Urinary bladder (tissue), 4 donors: ENCODE data around the gene CIAO2B. TPM values are rescaled to one million over a fixed set of nuclear protein-coding genes. Genes with fewer than 3 reads are reported as not detected.
"Not testable (repeated sequence)": the region's sequence is repeated elsewhere in the genome, so short reads cannot be mapped to it uniquely, and the experiment has no call there.

Experiments used
- DNase-seq: peaks from one replicate; pipeline ENCODE4 v3.0.0-alpha.2; 2015; ENCODE audit errors: extremely low spot score
- H3K27ac ChIP-seq: one replicate; pipeline ENCODE4 v1.5.1; 2013; ENCODE audit warnings: low read depth, mild to moderate bottlenecking, moderate library complexity
- H3K36me3 ChIP-seq: one replicate; pipeline ENCODE4 v1.6.1; 2013; ENCODE audit warnings: mild to moderate bottlenecking, moderate library complexity; ENCODE audit not compliant: insufficient read depth
- H3K4me1 ChIP-seq: one replicate; pipeline ENCODE4 v1.6.1; 2013; ENCODE audit warnings: mild to moderate bottlenecking, moderate library complexity; ENCODE audit not compliant: insufficient read depth
- H3K4me3 ChIP-seq: one replicate; pipeline ENCODE4 v1.5.1; 2013; ENCODE audit warnings: low read depth, low read length
- whole genome bisulfite sequencing: extraction: QIAGEN DNeasy Blood & Tissue Kit; methylation state at CpG from one replicate; pipeline ENCODE4 v1.1.7; 2013; 5-methylcytosine and 5-hydroxymethylcytosine counted together
- polyA plus RNA-seq: library from polyadenylated mRNA; stranded (reverse); fragments of 200-250 nt; gene quantifications from one replicate; pipeline ENCODE4 v1.2.3, GENCODE V29; 2013
- total RNA-seq: library from RNA; depleted of rRNA; stranded (reverse); fragments of >200 nt; gene quantifications from one replicate; pipeline ENCODE4 v1.2.3, GENCODE V29; 2014
- donor health status: healthy with polysubstance abuse.
- donor health status: healthy.

The CIAO2B gene
- total and polyA plus RNA-seq, 2 donors = 52.0 to 174 TPM

DNA sequence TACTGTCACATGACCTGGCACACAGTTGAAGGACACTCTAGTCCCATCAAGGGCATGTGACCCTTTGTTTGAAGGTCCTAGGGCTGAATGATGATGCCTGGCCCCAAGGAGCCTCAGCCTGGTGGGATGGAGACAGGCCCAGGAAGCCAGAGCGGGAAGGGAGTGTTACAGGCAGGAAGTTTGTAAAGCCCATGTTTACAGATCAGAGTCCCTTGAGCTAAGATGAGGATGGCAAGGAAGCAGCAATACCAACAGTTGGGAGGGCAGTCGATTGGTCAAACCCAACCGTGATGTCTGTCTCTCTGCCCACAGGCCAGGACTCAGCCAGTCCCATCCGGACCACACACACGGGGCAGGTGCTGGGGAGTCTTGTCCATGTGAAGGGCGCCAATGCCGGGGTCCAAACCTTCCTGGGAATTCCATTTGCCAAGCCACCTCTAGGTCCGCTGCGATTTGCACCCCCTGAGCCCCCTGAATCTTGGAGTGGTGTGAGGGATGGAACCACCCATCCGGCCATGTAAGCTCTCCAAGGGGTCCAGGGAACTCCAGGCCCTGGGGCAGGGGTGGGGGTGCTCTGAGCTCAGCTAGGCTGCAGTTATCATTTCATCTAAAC is 3.6 kb upstream of the CIAO2B start:
- no peak overlapping the region for H3K27ac ChIP-seq
- H3K4me3 ChIP-seq = no peak overlapping the region
- WGBS = 90% methylated on average over 10 of the region's 10 CpGs
- no peak for DNase-seq
- no peaks in the 10 kb centered on the region for H3K36me3 ChIP-seq
- H3K4me1 ChIP-seq = no peaks in the 10 kb centered on the region

DNA sequence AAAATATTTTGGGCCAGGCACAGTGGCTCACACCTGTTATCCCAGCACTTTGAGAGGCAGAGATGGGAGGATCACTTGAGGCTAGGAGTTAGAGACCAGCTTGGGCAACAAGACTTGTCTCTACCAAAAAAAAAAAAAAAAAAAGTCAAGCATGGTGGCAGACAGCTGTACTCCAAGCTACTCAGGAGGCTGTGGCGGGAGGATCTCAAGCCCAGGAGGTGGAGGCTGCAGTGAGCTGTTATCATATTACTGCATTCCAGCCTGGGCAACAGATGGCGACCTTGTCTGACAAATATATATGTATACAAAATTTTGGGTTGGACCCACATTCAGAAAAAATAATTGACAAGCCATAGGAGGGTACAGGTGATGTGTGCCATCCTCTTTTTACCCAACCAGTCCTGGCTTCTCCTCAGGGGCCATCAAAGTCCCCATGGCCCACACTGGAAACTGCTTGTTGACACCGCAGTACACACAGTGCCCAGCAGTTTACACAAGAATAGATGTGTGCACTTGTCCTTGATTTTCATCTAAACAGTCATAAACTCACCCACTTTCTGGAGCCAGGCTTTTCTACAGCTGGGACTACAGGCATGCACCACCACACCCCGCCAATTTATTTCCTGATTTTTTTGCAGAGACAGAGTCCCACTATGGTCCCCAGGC is 2.8 kb upstream of the CIAO2B start:
- 93% methylated on average over 4 of the region's 4 CpGs for WGBS
- H3K27ac ChIP-seq = no peak overlapping the region
- H3K4me1 ChIP-seq = no peaks in the 10 kb centered on the region
- no peak for DNase-seq
- no peak overlapping the region for H3K4me3 ChIP-seq
- no peaks in the 10 kb centered on the region for H3K36me3 ChIP-seq

DNA sequence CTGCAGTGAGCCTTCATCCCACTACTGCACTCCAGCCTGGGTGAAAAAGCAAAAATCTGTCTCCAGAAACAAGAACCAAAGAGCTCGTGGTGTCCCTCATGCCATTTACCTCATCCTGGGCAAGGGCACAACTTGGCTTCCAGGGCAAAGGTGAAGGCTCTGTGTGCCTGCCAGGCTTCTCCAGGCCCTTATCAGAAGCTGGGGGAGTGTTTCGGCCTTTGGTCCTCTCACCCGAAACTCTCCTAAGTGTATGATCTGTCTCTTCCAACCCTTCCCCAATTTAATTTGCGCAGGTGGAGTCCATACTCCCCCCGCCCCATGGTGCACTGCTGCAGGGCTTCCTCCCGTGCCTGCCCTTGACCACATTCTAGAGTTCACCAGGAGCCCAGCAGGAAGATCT is 2.3 kb upstream of the CIAO2B start:
- H3K4me3 ChIP-seq = no peak overlapping the region
- H3K4me1 ChIP-seq = no peaks in the 10 kb centered on the region
- no peak for DNase-seq
- no peaks in the 10 kb centered on the region for H3K36me3 ChIP-seq
- 91% methylated on average over 6 of the region's 6 CpGs for WGBS
- no peak overlapping the region for H3K27ac ChIP-seq

DNA sequence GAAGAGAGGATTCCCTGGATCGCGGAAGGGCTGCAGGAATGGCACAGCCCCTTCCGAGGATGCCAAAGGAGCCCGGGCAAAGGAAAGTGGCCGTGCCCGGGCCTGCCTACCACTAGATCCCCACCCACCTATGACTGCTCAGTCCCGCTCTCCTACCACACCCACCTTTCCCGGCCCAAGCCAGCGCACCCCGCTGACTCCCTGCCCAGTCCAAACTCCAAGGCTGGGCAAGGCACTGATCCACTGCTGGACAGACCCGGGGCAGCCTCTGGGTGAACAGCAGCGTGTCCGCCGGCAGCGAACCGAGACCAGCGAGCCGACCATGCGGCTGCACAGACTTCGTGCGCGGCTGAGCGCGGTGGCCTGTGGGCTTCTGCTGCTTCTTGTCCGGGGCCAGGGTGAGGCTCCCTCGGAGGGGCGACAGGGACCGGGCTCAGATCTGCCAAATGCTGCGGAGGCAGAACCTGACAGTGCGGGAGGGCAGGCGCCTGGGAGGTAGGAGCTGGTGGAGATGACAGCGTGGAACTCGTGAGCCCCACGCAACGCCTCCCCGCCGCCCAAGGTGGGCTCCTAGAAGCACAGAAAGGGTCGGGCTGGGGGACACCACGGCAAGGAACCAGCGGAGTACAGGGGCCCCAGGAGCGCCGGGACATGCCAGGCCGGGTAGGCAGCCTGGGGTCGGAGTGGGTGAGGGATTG is 1.3 kb upstream of the CIAO2B start, which contains the start of gene CES2:
Gene CES2, plus strand, starts transcription at position 203 of the 698 bp plus-strand sequence. Its CDS starts 120 bp downstream, at position 323.
- Histone ChIP-seq H3K4me3 (peak within 1 kb of the TSS; percentile 83), H3K36me3 (no peaks in the 10 kb centered on the region), H3K4me1 (no peaks in the 10 kb centered on the region), H3K27ac (peak within 1 kb of the TSS; percentile 92)
- no peak for DNase-seq
- 22% methylated on average over 44 of the region's 44 CpGs for whole genome bisulfite sequencing

DNA sequence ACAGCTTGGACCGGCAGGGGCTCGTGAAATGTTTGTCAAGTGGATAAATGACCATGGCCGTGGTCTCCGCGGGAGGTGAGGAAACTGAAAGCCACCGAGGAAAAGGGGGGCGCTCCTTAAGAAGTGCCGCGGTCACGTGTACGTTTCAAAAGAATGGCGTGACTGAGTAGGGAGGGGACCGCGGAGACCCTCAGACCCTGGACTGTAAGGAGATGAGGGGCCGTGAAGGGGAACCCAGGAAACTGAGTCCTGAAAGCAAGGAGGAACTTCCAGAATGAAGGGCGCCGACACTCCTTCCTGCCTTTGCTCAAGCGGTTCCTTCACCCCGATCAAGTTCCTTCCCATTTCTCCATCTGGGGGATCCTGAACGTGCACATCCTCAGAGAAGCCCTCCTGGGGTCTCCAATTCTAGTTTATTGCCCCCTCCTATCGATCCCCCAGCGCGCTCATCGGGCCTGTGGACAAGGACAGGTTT is 674 bp upstream of the CIAO2B start:
- peak overlapping the region; percentile 83 for H3K4me3 ChIP-seq
- not testable (repeated sequence) for H3K36me3 ChIP-seq, H3K4me1 ChIP-seq, DNase-seq, H3K27ac ChIP-seq
- whole genome bisulfite sequencing = under 1% methylated on average over 20 of the region's 24 CpGs

DNA sequence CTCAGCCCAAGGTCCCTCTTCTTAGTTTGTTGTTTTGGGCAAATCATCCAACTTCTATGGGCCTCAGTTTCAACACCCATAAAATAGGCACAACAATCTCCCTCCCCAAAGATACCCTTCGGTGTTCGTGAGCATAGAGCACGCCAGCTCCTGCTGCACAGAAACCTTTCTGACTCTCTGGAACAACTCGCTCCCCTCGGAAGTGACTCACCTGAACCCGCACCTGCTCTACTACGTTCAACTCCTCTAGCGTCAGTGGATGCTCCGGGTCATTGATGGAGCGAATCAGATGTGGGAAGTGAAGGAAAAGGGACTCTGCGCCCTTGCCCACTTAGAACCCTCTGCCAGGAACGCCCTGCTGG is 445 bp downstream of the CIAO2B start:
- Histone ChIP-seq H3K36me3 (no peaks in the 10 kb centered on the region), H3K27ac (peak overlapping the region; percentile 83), H3K4me3 (peak overlapping the region; percentile 83), H3K4me1 (no peaks in the 10 kb centered on the region)
- DNase-seq = no peak
- 2% methylated on average over 12 of the region's 12 CpGs for WGBS

DNA sequence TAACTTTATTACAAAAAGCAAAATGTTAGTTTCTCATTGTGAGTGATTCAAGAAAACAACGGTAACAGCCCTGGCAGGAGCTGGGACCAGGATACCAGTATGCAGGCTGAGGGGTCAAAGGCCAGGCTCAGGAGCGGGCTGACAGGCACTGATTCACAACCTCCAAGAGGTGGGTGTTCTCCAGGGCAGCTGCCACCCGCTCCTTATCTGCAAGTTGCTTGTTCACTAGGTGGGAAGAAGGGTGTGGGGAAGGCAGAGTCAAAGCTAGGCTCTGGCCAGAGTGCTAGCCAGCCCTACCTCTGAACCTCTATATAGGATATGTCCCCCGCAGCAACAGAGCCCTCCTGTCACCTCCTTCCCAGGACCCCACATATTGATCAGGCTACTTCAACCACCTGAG is 2.1 kb downstream of the CIAO2B start:
- H3K27ac ChIP-seq = no peak overlapping the region
- whole genome bisulfite sequencing = 84% methylated on average over 4 of the region's 4 CpGs
- H3K4me1 ChIP-seq = no peaks in the 10 kb centered on the region
- H3K36me3 ChIP-seq = no peaks in the 10 kb centered on the region
- DNase-seq = no peak
- no peak overlapping the region for H3K4me3 ChIP-seq

DNA sequence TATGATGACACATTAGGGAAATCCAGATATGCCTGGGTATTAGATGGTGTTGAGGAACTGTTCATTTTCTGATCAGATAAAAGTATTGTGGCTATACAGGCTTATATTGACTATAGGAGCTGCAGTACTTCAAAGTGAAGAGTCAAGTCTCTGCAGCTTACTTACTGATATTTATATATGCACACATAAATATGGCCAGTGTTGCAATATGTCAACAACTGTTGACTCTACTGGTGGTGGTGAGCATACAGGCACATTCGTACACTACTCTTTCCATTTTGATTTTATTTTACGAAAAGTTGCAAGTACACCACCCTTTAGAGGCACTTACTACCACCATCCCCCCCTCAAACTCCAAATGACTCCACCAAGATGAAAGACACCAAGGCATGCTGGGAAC is 2.5 kb downstream of the CIAO2B start:
- Histone ChIP-seq H3K4me3 (no peak overlapping the region), H3K36me3 (no peaks in the 10 kb centered on the region), H3K4me1 (no peaks in the 10 kb centered on the region), H3K27ac (no peak overlapping the region)
- no peak for DNase-seq
- 88% methylated on average over 2 of the region's 2 CpGs for WGBS

DNA sequence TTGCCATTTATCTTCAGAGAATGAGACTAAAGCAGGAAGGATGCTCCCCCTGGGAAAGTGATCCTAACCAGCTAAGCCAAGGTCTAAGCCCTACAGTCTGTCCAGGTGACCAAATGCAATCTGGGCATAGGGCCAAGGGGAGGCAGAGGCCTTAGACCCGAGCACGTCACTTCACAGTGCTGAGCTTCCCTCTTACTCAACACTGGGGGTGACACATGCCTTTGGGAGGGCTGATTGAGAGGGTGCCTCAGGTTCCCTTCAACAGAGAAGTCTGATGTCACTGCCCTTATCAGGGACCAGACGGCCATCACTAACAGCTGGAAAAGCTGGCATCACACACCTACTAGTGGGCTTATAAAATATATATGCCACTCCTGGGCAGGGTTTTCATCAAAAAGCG is 4.0 kb downstream of the CIAO2B start:
- 54% methylated on average over 4 of the region's 4 CpGs for WGBS
- Histone ChIP-seq H3K36me3 (no peaks in the 10 kb centered on the region), H3K4me3 (no peak overlapping the region), H3K4me1 (no peaks in the 10 kb centered on the region), H3K27ac (no peak overlapping the region)
- no peak for DNase-seq

DNA sequence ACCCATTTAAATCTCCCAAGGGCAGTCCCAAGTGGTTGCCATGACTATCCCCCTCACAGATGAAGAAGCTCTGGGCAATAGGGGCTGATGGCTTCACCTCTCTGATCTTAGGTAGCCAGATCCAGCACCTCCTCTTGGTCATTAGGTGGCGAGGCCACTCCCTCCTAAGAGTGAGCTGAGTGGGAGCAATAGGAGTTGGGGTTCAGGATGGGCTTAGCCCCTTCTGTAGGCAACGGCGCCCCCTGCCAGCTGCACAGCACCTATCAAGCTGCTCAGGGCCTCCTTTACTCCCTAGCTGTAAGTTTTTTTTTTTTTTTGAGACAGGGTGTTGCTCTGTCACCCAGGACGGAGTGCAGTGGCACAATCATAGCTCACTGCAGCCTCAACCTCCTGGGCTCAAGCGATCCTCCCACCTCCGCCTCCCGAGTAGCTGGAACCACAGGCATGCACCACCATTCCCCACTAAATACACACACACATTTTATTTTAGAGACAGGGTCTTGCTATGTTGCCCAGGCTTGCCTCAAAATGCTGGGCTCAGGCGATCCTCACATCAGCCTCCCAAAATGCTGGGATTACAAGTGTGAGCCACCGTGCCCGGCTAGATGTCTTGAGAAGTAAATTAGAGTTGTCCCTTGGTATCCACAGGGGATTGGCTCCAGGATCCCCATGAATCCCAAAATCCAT is 5.4 kb downstream of the CIAO2B start:
- Histone ChIP-seq H3K36me3 (no peaks in the 10 kb centered on the region), H3K4me3 (no peak overlapping the region), H3K4me1 (no peaks in the 10 kb centered on the region), H3K27ac (no peak overlapping the region)
- no peak for DNase-seq
- WGBS = 74% methylated on average over 10 of the region's 10 CpGs

DNA sequence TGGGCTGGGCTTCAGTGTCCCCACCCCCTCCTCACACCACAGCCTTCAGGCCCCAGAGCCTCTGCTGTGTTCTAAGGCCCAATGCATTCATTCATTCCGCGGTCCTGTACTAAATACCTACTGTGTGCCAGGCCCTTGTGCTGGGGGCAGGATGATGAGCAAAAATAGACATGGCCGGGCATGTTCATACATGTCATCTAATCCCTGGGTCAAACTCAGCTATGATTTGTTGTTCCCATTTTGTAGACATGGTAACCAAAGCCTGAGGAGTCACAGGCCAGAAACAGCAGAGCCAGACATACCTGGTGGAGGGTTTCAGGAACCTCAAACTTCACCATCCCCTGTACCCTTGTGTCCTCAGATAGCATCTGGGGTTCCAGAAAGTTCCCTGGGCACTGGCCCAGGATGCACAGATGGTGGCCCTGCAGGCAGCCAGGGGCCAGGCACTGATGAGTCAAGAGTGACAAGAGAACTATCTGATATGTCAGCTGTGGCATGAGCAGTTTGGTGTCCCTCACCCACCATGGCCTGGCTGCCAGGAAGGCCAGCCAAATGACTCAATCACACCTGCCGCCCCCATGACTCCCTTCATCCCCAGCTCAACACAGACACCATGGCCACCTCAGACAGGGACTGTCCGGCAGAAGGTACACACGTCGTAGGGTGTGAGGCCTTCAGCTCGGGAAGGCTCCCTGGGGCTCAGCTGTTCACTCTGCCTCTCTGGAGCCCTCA is 6.1 kb downstream of the CIAO2B start:
- Histone ChIP-seq H3K36me3 (no peaks in the 10 kb centered on the region), H3K27ac (no peak overlapping the region), H3K4me3 (no peak overlapping the region), H3K4me1 (no peaks in the 10 kb centered on the region)
- 87% methylated on average over 8 of the region's 8 CpGs for WGBS
- DNase-seq = no peak

DNA sequence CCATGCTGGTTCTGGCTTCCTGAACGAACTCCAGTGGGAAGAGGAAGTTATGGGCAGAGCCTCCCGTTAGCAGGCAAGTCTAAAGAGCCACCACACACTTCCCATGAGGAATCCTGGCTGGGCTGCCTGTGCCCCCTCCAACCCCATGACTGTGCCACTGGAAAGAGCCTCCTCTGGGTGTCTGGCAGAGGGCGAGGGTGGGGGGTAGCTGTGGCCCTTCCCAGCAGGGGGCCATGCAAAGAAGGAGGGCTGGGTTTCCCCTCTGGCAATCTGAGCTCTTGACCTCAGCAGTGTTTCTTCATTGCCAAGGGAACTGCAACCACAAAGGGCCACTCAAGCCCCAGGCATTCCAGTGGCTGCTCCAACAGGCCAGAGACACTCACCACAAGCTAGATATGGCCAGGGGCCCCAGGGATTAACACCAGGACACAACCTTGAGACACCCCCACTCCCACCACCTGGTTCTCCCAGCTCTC is 7.2 kb downstream of the CIAO2B start:
- Histone ChIP-seq H3K36me3 (no peaks in the 10 kb centered on the region), H3K4me1 (no peaks in the 10 kb centered on the region), H3K4me3 (no peak overlapping the region), H3K27ac (no peak overlapping the region)
- DNase-seq = no peak
- 65% methylated on average over 3 of the region's 3 CpGs for WGBS
